ENCODE results near the gene NACC2.

Gene NACC2

GRCh38 chr9:136036848-136037247 is 58.2 kb downstream of the NACC2 start:
- ATAC-seq: no peak
- TF ChIP-seq CSDC2 (CRISPR knock-in tag; IDR thresholded peaks at IDR 0.05) (no peak), BACH2 (CRISPR knock-in tag; IDR thresholded peaks at IDR 0.05; ENCODE audit: borderline replicate concordance) (no peak), RARB (CRISPR knock-in tag; IDR thresholded peaks at IDR 0.05) (no peak), ZFP3 (CRISPR knock-in tag; IDR thresholded peaks at IDR 0.05) (no peak), ISL1 (CRISPR knock-in tag; IDR thresholded peaks at IDR 0.05) (no peak), TSHZ2 (CRISPR knock-in tag; IDR thresholded peaks at IDR 0.05) (no peak), CREB5 (CRISPR knock-in tag; IDR thresholded peaks at IDR 0.05; ENCODE audit: low read depth) (no peak), POU6F1 (CRISPR knock-in tag; IDR thresholded peaks at IDR 0.05; ENCODE audit: borderline replicate concordance, low read depth) (no peak), ZNF565 (CRISPR knock-in tag; conservative IDR thresholded peaks at IDR 0.05; ENCODE audit: low read depth) (no peak), SNAI2 (CRISPR knock-in tag; IDR thresholded peaks at IDR 0.05) (no peak), ZNF70 (CRISPR knock-in tag; IDR thresholded peaks at IDR 0.05) (no peak)

GRCh38 chr9:136036050-136036449 is 59.0 kb downstream of the NACC2 start:
- ATAC-seq: no peak
- TF ChIP-seq OSR1 (CRISPR knock-in tag; IDR thresholded peaks at IDR 0.05) (no peak), ZFP30 (CRISPR knock-in tag; IDR thresholded peaks at IDR 0.05) (no peak)

- ATAC-seq: no peak
- TF ChIP-seq POU6F1 (CRISPR knock-in tag; IDR thresholded peaks at IDR 0.05; ENCODE audit: borderline replicate concordance, low read depth) (no peak), CSDC2 (CRISPR knock-in tag; IDR thresholded peaks at IDR 0.05) (no peak), ISL1 (CRISPR knock-in tag; IDR thresholded peaks at IDR 0.05) (no peak), BACH2 (CRISPR knock-in tag; IDR thresholded peaks at IDR 0.05; ENCODE audit: borderline replicate concordance) (no peak), ZNF565 (CRISPR knock-in tag; conservative IDR thresholded peaks at IDR 0.05; ENCODE audit: low read depth) (no peak)
Observed at GRCh38 chr9:136031741-136032730, 63.1 kb downstream of the NACC2 start.

- ATAC-seq: no peak
- TF ChIP-seq ZNF8 (CRISPR knock-in tag; IDR thresholded peaks at IDR 0.05) (no peak), CSRNP3 (CRISPR knock-in tag; IDR thresholded peaks at IDR 0.05) (no peak), PATZ1 (CRISPR knock-in tag; IDR thresholded peaks at IDR 0.05; ENCODE audit: borderline replicate concordance) (no peak), BACH2 (CRISPR knock-in tag; IDR thresholded peaks at IDR 0.05; ENCODE audit: borderline replicate concordance) (no peak)
Observed at GRCh38 chr9:136031094-136031493, 64.0 kb downstream of the NACC2 start.
